H1 (cell line): Measurements from ENCODE around the gene NLRP1. TPM values are rescaled to one million over a fixed set of nuclear protein-coding genes. Genes with fewer than 3 reads are reported as not detected.

Experiments used
- BRCA1 ChIP-seq: IDR thresholded peaks from 2 replicates; pipeline ENCODE4 v1.6.1; 2012; ENCODE audit warnings: low read depth, low read length, improper control_type of control experiment
- SIN3A ChIP-seq, 2 experiments: IDR thresholded peaks in 1 of 2; conservative IDR thresholded peaks in 1 of 2; 2 replicates each; pipeline ENCODE4 v1.6.1; 2011 to 2012; ENCODE audit warnings: low read length in 2 of 2, improper control_type of control experiment in 1 of 2, low read depth in 1 of 2, mild to moderate bottlenecking in 1 of 2
- SIRT6 ChIP-seq: IDR thresholded peaks from one replicate; pipeline ENCODE4 v1.7.1; 2012; ENCODE audit warnings: low read length, inconsistent platforms
- SRF ChIP-seq: IDR thresholded peaks from 2 replicates; pipeline ENCODE4 v1.6.1; 2011; ENCODE audit warnings: mild to moderate bottlenecking, low read depth, low read length, moderate library complexity
- TAF1 ChIP-seq: IDR thresholded peaks from 2 replicates; pipeline ENCODE4 v1.6.1; 2011; ENCODE audit warnings: mild to moderate bottlenecking, low read depth, low read length
- polyA plus RNA-seq, 7 experiments: library from polyadenylated mRNA; depleted of rRNA in 3 of 7; stranded (reverse) in 5 of 7; unstranded in 2 of 7; fragments of >200 nt in 5 of 7; fragments of 200-250 nt in 2 of 7; gene quantifications; 1 replicate in 5 of 7; 2 replicates in 1 of 7; 4 replicates in 1 of 7; pipeline versions ENCODE4 v1.2.1 to v1.2.3, GENCODE V29; 2011 to 2013; ENCODE audit warnings: missing spikeins in 2 of 7, mixed read lengths in 2 of 7
- total RNA-seq: library from RNA; stranded (reverse); fragmentation: NEBNext Ultra II Directional; extraction: Animal tissue kit (Norgen Biotek cat#: 25700); gene quantifications from 2 replicates; pipeline ENCODE4 v1.2.1, GENCODE V29; 2021
- TF ChIP-seq, protein P1 (sequence below): fragments of 300-600 bp; sonication (generic); IDR thresholded peaks from 2 replicates; pipeline ENCODE4 v1.7.1; 2012; ENCODE audit warnings: low read length, moderate library complexity, mild to moderate bottlenecking, inconsistent platforms; ENCODE audit not compliant: insufficient replicate concordance
- TF ChIP-seq, protein P2 (sequence below): IDR thresholded peaks from 2 replicates; pipeline ENCODE4 v1.6.1; 2012; ENCODE audit warnings: inconsistent platforms

NLRP1 gene
- total and polyA plus RNA-seq, 2 of the 8 experiments (the other 6 are each of a cell fraction or from before 2014, with no cell fraction given) = 8.6 to 10.4 TPM

DNA sequence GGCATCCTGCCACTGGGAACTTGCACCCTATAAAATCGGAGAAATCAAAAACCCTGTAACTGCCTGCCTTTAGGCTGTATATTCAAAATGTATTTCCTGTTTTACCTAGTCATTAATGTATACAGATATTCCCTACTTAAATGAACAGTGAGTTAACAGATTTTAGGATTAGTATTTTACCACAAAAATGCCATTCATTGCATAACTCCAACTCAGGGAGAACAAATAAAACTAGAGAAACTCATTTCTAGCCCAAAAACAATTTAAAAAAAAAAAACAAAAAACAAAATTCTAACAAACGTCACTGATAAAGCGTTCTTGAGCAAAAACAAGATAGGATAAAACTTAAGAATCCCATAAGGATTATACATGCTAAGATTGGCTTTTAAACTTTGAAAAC lies 111.8 kb downstream of the NLRP1 start (continued):
- TF ChIP-seq, protein P1, sequence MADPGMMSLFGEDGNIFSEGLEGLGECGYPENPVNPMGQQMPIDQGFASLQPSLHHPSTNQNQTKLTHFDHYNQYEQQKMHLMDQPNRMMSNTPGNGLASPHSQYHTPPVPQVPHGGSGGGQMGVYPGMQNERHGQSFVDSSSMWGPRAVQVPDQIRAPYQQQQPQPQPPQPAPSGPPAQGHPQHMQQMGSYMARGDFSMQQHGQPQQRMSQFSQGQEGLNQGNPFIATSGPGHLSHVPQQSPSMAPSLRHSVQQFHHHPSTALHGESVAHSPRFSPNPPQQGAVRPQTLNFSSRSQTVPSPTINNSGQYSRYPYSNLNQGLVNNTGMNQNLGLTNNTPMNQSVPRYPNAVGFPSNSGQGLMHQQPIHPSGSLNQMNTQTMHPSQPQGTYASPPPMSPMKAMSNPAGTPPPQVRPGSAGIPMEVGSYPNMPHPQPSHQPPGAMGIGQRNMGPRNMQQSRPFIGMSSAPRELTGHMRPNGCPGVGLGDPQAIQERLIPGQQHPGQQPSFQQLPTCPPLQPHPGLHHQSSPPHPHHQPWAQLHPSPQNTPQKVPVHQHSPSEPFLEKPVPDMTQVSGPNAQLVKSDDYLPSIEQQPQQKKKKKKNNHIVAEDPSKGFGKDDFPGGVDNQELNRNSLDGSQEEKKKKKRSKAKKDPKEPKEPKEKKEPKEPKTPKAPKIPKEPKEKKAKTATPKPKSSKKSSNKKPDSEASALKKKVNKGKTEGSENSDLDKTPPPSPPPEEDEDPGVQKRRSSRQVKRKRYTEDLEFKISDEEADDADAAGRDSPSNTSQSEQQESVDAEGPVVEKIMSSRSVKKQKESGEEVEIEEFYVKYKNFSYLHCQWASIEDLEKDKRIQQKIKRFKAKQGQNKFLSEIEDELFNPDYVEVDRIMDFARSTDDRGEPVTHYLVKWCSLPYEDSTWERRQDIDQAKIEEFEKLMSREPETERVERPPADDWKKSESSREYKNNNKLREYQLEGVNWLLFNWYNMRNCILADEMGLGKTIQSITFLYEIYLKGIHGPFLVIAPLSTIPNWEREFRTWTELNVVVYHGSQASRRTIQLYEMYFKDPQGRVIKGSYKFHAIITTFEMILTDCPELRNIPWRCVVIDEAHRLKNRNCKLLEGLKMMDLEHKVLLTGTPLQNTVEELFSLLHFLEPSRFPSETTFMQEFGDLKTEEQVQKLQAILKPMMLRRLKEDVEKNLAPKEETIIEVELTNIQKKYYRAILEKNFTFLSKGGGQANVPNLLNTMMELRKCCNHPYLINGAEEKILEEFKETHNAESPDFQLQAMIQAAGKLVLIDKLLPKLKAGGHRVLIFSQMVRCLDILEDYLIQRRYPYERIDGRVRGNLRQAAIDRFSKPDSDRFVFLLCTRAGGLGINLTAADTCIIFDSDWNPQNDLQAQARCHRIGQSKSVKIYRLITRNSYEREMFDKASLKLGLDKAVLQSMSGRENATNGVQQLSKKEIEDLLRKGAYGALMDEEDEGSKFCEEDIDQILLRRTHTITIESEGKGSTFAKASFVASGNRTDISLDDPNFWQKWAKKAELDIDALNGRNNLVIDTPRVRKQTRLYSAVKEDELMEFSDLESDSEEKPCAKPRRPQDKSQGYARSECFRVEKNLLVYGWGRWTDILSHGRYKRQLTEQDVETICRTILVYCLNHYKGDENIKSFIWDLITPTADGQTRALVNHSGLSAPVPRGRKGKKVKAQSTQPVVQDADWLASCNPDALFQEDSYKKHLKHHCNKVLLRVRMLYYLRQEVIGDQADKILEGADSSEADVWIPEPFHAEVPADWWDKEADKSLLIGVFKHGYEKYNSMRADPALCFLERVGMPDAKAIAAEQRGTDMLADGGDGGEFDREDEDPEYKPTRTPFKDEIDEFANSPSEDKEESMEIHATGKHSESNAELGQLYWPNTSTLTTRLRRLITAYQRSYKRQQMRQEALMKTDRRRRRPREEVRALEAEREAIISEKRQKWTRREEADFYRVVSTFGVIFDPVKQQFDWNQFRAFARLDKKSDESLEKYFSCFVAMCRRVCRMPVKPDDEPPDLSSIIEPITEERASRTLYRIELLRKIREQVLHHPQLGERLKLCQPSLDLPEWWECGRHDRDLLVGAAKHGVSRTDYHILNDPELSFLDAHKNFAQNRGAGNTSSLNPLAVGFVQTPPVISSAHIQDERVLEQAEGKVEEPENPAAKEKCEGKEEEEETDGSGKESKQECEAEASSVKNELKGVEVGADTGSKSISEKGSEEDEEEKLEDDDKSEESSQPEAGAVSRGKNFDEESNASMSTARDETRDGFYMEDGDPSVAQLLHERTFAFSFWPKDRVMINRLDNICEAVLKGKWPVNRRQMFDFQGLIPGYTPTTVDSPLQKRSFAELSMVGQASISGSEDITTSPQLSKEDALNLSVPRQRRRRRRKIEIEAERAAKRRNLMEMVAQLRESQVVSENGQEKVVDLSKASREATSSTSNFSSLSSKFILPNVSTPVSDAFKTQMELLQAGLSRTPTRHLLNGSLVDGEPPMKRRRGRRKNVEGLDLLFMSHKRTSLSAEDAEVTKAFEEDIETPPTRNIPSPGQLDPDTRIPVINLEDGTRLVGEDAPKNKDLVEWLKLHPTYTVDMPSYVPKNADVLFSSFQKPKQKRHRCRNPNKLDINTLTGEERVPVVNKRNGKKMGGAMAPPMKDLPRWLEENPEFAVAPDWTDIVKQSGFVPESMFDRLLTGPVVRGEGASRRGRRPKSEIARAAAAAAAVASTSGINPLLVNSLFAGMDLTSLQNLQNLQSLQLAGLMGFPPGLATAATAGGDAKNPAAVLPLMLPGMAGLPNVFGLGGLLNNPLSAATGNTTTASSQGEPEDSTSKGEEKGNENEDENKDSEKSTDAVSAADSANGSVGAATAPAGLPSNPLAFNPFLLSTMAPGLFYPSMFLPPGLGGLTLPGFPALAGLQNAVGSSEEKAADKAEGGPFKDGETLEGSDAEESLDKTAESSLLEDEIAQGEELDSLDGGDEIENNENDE = no peak
- TF ChIP-seq SIN3A (conservative IDR thresholded peaks at IDR 0.05 in 1 of 2, IDR thresholded peaks at IDR 0.05 in 1 of 2; ENCODE audit: low read depth in 1 of 2, low read length in 2 of 2) = no peak
- no peak for TF ChIP-seq BRCA1
- TF ChIP-seq TAF1 = no peak
- TF ChIP-seq SIRT6 = no peak
- TF ChIP-seq, protein P2, sequence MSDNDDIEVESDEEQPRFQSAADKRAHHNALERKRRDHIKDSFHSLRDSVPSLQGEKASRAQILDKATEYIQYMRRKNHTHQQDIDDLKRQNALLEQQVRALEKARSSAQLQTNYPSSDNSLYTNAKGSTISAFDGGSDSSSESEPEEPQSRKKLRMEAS = no peak
- TF ChIP-seq SRF = no peak
